HCT116 (cell line): Measurements from ENCODE around the gene PPP1R16B. TPM values are rescaled to one million over a fixed set of nuclear protein-coding genes. Genes with fewer than 3 reads are reported as not detected.

ENCODE experiments used
- ATAC-seq: fragments of 200-7000 bp; cut with Tn5 transposase; 2 replicates; pipeline ENCODE4 v1.9.1; 2020; ENCODE audit warnings: mild to moderate bottlenecking, moderate library complexity
- BruUV-seq: library from RNA; stranded (reverse); fragments of 400-500 nt; replicated peaks from 2 replicates; lab custom pipeline; 2021; lab: Mats Ljungman, UMichigan
- CTCF ChIA-PET: fragments of 300-600 bp; sonication (Branson Sonifier 250); formaldehyde crosslinking; loops from one replicate; lab custom pipeline; 2021; ENCODE audit warnings: antibody characterized with exemption; lab: Charles Lee
- POLR2A ChIA-PET: fragments of 300-600, 350-600 bp; sonication (Branson Sonifier 250); formaldehyde crosslinking; loops from one replicate; lab custom pipeline; 2021; ENCODE audit warnings: antibody characterized with exemption; lab: Charles Lee
- RAD21 ChIA-PET, 2 experiments: fragments of 300-600 bp; sonication (Branson Sonifier 250); formaldehyde crosslinking; loops; one replicate each; lab custom pipeline; 2023; ENCODE audit warnings: low total read pairs in 2 of 2; ENCODE audit not compliant: uncharacterized antibody in 2 of 2, unreplicated experiment in 2 of 2, low non-redundant PET in 1 of 2; lab: Charles Lee
- DNase-seq: peaks from one replicate; pipeline ENCODE4 v3.0.0-alpha.2; 2010; ENCODE audit warnings: low read depth, low spot score
- H2AFZ ChIP-seq: fragments of 200-600 bp; shearing (Covaris generic), sonication (generic); 2 replicates; pipeline ENCODE4 v1.6.1; 2017; ENCODE audit warnings: low read depth, mixed run types, mixed read lengths, antibody characterized with exemption, low read length; ENCODE audit not compliant: poor library complexity, severe bottlenecking
- H3K27ac ChIP-seq: 2 replicates; pipeline ENCODE4 v1.5.1; 2012; ENCODE audit warnings: low read depth, low read length
- H3K27me3 ChIP-seq: fragments of 200-600 bp; sonication (generic); 2 replicates; pipeline ENCODE4 v1.6.1; 2016; ENCODE audit warnings: mixed run types, low read length, mixed read lengths; ENCODE audit not compliant: insufficient read depth
- H3K36me3 ChIP-seq, 2 experiments: fragments of 200-500 bp in 1 of 2; fragments of 200-600 bp in 1 of 2; sonication (Bioruptor generic) in 1 of 2; sonication (generic) in 1 of 2; 2 replicates each; pipeline versions ENCODE4 v1.5.1 to v1.6.1; 2014 to 2016; ENCODE audit warnings: low read length in 2 of 2, inconsistent platforms in 1 of 2, mixed read lengths in 1 of 2, mixed run types in 1 of 2; ENCODE audit not compliant: insufficient read depth in 2 of 2, control insufficient read depth in 1 of 2
- H3K4me1 ChIP-seq, 2 experiments: fragments of 200-600 bp in 1 of 2; sonication (generic) in 1 of 2; 2 replicates each; pipeline versions ENCODE4 v1.5.1 to v1.6.1; 2012 to 2017; ENCODE audit warnings: low read length in 2 of 2, inconsistent platforms in 1 of 2, mild to moderate bottlenecking in 1 of 2, mixed read lengths in 1 of 2, mixed run types in 1 of 2, moderate library complexity in 1 of 2; ENCODE audit not compliant: insufficient read depth in 2 of 2, control insufficient read depth in 1 of 2
- H3K4me2 ChIP-seq: fragments of 200-600 bp; sonication (generic); 2 replicates; pipeline ENCODE4 v1.6.1; 2017; ENCODE audit warnings: mixed run types, low read length, mixed read lengths
- H3K4me3 ChIP-seq, 2 experiments: fragments of 200-600 bp in 1 of 2; sonication (generic) in 1 of 2; replicated peaks in 1 of 2; 2 replicates each; pipeline ENCODE4 v1.5.1; 2011 to 2016; ENCODE audit warnings: low read length in 2 of 2, control low read depth in 1 of 2, low read depth in 1 of 2, mild to moderate bottlenecking in 1 of 2, mixed read lengths in 1 of 2, mixed run types in 1 of 2
- H3K79me2 ChIP-seq: fragments of 200-600 bp; sonication (generic); 2 replicates; pipeline ENCODE4 v1.6.1; 2017; ENCODE audit warnings: mild to moderate bottlenecking, mixed run types, low read length, moderate library complexity, mixed read lengths; ENCODE audit not compliant: insufficient read depth
- H3K9ac ChIP-seq: fragments of 200-600 bp; sonication (generic); 2 replicates; pipeline ENCODE4 v1.6.1; 2016; ENCODE audit warnings: low read length, mixed read lengths
- H3K9me2 ChIP-seq: fragments of 200-600 bp; sonication (generic), shearing (Covaris generic); 2 replicates; pipeline ENCODE4 v1.6.1; 2017; ENCODE audit warnings: mixed run types, mild to moderate bottlenecking, moderate library complexity; ENCODE audit not compliant: insufficient read depth
- H3K9me3 ChIP-seq, 2 experiments: fragments of 200-500 bp in 1 of 2; fragments of 200-600 bp in 1 of 2; sonication (Bioruptor generic) in 1 of 2; sonication (generic) in 1 of 2; 2 replicates each; pipeline ENCODE4 v1.6.1; 2014 to 2017; ENCODE audit warnings: low read length in 2 of 2, mixed read lengths in 2 of 2, inconsistent platforms in 1 of 2, low read depth in 1 of 2, mild to moderate bottlenecking in 1 of 2, mixed run types in 1 of 2, moderate library complexity in 1 of 2; ENCODE audit not compliant: control insufficient read depth in 1 of 2, insufficient read depth in 1 of 2
- H4K20me1 ChIP-seq: fragments of 200-600 bp; sonication (generic), shearing (Covaris generic); 2 replicates; pipeline ENCODE4 v1.6.1; 2017; ENCODE audit warnings: mixed run types, mild to moderate bottlenecking, moderate library complexity; ENCODE audit not compliant: insufficient read depth
- CEBPB ChIP-seq: IDR thresholded peaks from 2 replicates; pipeline ENCODE4 v1.6.1; 2012; ENCODE audit warnings: low read depth
- EGR1 ChIP-seq: IDR thresholded peaks from 2 replicates; pipeline ENCODE4 v1.6.1; 2012; ENCODE audit warnings: low read depth
- EZH2 ChIP-seq: fragments of 200-600 bp; sonication (generic); IDR thresholded peaks from 2 replicates; pipeline ENCODE4 v1.6.1; 2017; ENCODE audit warnings: antibody characterized with exemption, mixed run types
- EZH2phosphoT487 ChIP-seq: fragments of 200-600 bp; IDR thresholded peaks from 2 replicates; pipeline ENCODE4 v1.6.1; 2018; ENCODE audit warnings: antibody characterized with exemption, borderline replicate concordance
- MAX ChIP-seq: IDR thresholded peaks from 2 replicates; pipeline ENCODE4 v1.6.1; 2012
- POLR2AphosphoS5 ChIP-seq: IDR thresholded peaks from 2 replicates; pipeline ENCODE4 v1.6.1; 2011; ENCODE audit warnings: mild to moderate bottlenecking, low read depth, low read length, moderate library complexity
- RAD21 ChIP-seq: IDR thresholded peaks from 2 replicates; pipeline ENCODE4 v1.6.1; 2012; ENCODE audit warnings: low read depth, mild to moderate bottlenecking
- SP1 ChIP-seq: IDR thresholded peaks from 2 replicates; pipeline ENCODE4 v1.6.1; 2012; ENCODE audit warnings: low read depth
- TCF7L2 ChIP-seq: IDR thresholded peaks from 2 replicates; pipeline ENCODE4 v1.7.0; 2011; ENCODE audit warnings: borderline replicate concordance, inconsistent platforms; ENCODE audit not compliant: insufficient read depth, insufficient read length; ENCODE audit errors: extremely low read depth
- YY1 ChIP-seq: IDR thresholded peaks from 2 replicates; pipeline ENCODE4 v1.6.1; 2011; ENCODE audit warnings: low read length, low read depth, moderate library complexity, mild to moderate bottlenecking; ENCODE audit not compliant: insufficient replicate concordance; ENCODE audit errors: extremely low read depth
- ZFX ChIP-seq: fragments of 450-650 bp; IDR thresholded peaks from 2 replicates; pipeline ENCODE4 v1.6.1; 2017
- ZNF274 ChIP-seq: fragments of 200-500 bp; sonication (Bioruptor generic); IDR thresholded peaks from 2 replicates; pipeline ENCODE4 v1.6.1; 2014; ENCODE audit warnings: mild to moderate bottlenecking, low read depth, low read length, inconsistent platforms
- intact Hi-C: fragments of 100-400 bp; cut with micrococcal nuclease; formaldehyde crosslinking; loops from 2 replicates; pipeline ENCODE4 v1.10.0; 2022
- total RNA-seq: library from RNA; stranded (reverse); gene quantifications from one replicate; pipeline ENCODE4 v1.2.1, GENCODE V29; 2021; ENCODE audit not compliant: unreplicated experiment
- TF ChIP-seq, protein P1 (sequence below): IDR thresholded peaks from 2 replicates; pipeline ENCODE4 v1.6.1; 2011; ENCODE audit warnings: mild to moderate bottlenecking, low read length, moderate library complexity; ENCODE audit not compliant: insufficient replicate concordance; ENCODE audit errors: extremely low read depth
- TF ChIP-seq, protein P2 (sequence below): IDR thresholded peaks from 2 replicates; pipeline ENCODE4 v1.6.1; 2012

PPP1R16B gene
- total RNA-seq, 1 experiment from 2014 or later = 0.52 TPM

- DNase-seq (no peak), ATAC-seq (no peak)
- Histone ChIP-seq H3K79me2 (no peaks in the 10 kb centered on the region), H3K4me2 (no peak overlapping the region), H3K27ac (no peak overlapping the region), H4K20me1 (no peaks in the 10 kb centered on the region), H3K36me3 (no peaks in the 10 kb centered on the region), H2AFZ (no peak overlapping the region), H3K4me1 (peaks cover 0 to 5% of the 10 kb centered on the region in 2 experiments; a peak in 3 of 4 replicates), H3K9me3 (no peaks in the 10 kb centered on the region), H3K9ac (no peak overlapping the region), H3K4me3 (no peak overlapping the region), H3K27me3 (peaks cover 26% of the 10 kb centered on the region; the same call in 1 of the 2 replicates), H3K9me2 (no peaks in the 10 kb centered on the region)
- CTCF ChIA-PET = no interaction called here
- RAD21 ChIA-PET = no interaction called here
- no TSS peak for BruUV-seq
- intact Hi-C loops = no loop called here
- POLR2A ChIA-PET = no interaction called here
- TF ChIP-seq EZH2 (no peak), CEBPB (no peak), SP1 (no peak), EZH2phosphoT487 (no peak), ZFX (no peak), MAX (no peak), ZNF274 (no peak), RAD21 (no peak), POLR2AphosphoS5 (no peak), EGR1 (no peak), YY1 (no peak), TCF7L2 (no peak)
- TF ChIP-seq, protein P1, sequence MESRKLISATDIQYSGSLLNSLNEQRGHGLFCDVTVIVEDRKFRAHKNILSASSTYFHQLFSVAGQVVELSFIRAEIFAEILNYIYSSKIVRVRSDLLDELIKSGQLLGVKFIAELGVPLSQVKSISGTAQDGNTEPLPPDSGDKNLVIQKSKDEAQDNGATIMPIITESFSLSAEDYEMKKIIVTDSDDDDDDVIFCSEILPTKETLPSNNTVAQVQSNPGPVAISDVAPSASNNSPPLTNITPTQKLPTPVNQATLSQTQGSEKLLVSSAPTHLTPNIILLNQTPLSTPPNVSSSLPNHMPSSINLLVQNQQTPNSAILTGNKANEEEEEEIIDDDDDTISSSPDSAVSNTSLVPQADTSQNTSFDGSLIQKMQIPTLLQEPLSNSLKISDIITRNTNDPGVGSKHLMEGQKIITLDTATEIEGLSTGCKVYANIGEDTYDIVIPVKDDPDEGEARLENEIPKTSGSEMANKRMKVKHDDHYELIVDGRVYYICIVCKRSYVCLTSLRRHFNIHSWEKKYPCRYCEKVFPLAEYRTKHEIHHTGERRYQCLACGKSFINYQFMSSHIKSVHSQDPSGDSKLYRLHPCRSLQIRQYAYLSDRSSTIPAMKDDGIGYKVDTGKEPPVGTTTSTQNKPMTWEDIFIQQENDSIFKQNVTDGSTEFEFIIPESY = no peak
- TF ChIP-seq, protein P2, sequence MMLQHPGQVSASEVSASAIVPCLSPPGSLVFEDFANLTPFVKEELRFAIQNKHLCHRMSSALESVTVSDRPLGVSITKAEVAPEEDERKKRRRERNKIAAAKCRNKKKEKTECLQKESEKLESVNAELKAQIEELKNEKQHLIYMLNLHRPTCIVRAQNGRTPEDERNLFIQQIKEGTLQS = no peak
Measured at GRCh38 chr20:38920851-38921250, 115.4 kb downstream of the PPP1R16B start.
